ENCODE data around the gene KIDINS220. TPM values are rescaled to one million over a fixed set of nuclear protein-coding genes. Genes with fewer than 3 reads are reported as not detected.

KIDINS220 gene
- total and polyA plus RNA-seq, 2 of the 13 experiments (the other 11 are each of a cell fraction or from before 2014, with no cell fraction given): 25.2 to 32.3 TPM

DNA sequence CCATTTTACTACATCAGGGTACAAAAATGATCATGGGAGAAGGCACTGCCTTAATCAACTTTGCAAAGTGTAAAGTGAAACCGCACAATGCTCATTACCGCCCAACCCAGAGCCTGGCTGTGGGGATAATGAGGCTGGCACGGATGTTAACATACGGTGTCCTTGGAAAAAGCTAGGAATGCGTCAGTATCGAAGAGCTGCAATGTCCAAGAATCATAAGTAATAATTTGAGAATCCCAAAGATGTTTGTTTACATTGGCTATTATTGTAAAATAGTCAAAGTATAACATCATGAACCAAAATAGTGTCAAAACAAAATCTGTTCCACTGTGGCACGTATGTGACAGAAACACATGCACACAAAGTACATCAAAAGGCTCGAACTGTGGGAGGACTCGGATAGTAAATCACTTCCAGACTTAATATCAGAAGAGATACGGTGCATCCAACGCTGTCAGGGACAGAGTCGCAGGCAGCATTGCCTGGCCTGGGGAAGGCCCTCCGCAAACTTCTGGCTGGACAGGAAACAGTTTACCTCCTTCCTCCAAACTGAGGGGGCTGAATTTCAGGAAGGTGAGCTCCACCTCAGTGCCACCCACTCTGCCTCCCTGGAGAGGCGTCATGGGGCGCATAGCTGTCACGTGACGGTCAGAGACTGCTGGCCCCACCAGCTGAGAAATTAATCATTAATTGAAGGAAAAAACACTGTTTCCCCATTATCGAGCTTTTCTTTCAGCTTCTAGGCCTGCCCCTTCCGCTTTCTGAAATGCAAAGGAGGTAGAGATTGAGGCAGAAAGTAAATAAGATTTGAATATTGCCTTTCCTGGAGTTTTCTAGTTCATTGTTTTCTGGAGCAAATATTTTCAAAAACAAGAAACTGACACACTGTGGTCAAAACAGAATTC, 157.3 kb downstream of the KIDINS220 start (continued):
- TF ChIP-seq, protein P1, sequence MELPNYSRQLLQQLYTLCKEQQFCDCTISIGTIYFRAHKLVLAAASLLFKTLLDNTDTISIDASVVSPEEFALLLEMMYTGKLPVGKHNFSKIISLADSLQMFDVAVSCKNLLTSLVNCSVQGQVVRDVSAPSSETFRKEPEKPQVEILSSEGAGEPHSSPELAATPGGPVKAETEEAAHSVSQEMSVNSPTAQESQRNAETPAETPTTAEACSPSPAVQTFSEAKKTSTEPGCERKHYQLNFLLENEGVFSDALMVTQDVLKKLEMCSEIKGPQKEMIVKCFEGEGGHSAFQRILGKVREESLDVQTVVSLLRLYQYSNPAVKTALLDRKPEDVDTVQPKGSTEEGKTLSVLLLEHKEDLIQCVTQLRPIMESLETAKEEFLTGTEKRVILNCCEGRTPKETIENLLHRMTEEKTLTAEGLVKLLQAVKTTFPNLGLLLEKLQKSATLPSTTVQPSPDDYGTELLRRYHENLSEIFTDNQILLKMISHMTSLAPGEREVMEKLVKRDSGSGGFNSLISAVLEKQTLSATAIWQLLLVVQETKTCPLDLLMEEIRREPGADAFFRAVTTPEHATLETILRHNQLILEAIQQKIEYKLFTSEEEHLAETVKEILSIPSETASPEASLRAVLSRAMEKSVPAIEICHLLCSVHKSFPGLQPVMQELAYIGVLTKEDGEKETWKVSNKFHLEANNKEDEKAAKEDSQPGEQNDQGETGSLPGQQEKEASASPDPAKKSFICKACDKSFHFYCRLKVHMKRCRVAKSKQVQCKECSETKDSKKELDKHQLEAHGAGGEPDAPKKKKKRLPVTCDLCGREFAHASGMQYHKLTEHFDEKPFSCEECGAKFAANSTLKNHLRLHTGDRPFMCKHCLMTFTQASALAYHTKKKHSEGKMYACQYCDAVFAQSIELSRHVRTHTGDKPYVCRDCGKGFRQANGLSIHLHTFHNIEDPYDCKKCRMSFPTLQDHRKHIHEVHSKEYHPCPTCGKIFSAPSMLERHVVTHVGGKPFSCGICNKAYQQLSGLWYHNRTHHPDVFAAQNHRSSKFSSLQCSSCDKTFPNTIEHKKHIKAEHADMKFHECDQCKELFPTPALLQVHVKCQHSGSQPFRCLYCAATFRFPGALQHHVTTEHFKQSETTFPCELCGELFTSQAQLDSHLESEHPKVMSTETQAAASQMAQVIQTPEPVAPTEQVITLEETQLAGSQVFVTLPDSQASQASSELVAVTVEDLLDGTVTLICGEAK (IDR thresholded peaks at IDR 0.05): no peak
- TF ChIP-seq, protein P1 (CRISPR knock-in tag; IDR thresholded peaks at IDR 0.05): peak; percentile 29; the same call in 1 of the 2 replicates
- TF ChIP-seq HNRNPL (IDR thresholded peaks at IDR 0.05; ENCODE audit: low read depth, low read length) (no peak), MBNL3 (CRISPR knock-in tag; conservative IDR thresholded peaks at IDR 0.05) (no peak), ZMYM3 (CRISPR knock-in tag; IDR thresholded peaks at IDR 0.05) (no peak; the same call in 1 of the 2 replicates), MED8 (CRISPR knock-in tag; IDR thresholded peaks at IDR 0.05; ENCODE audit: insufficient replicate concordance) (peak; percentile 61), ZNF282 (IDR thresholded peaks at IDR 0.05; ENCODE audit: partially characterized antibody) (no peak), ZNF205 (CRISPR knock-in tag; IDR thresholded peaks at IDR 0.05) (0 out of 2 replicates have a peak, but pooled peaks have one; percentile 41), ZBTB3 (CRISPR knock-in tag; IDR thresholded peaks at IDR 0.05; ENCODE audit: borderline replicate concordance, low read depth) (no peak), ZNF24 (IDR thresholded peaks at IDR 0.05) (no peak), ZFAT (CRISPR knock-in tag; conservative IDR thresholded peaks at IDR 0.05) (no peak), ZNF264 (CRISPR knock-in tag; IDR thresholded peaks at IDR 0.05) (no peak), PITX1 (CRISPR knock-in tag; IDR thresholded peaks at IDR 0.05) (peak; percentile 81)
- TF ChIP-seq, protein P2, sequence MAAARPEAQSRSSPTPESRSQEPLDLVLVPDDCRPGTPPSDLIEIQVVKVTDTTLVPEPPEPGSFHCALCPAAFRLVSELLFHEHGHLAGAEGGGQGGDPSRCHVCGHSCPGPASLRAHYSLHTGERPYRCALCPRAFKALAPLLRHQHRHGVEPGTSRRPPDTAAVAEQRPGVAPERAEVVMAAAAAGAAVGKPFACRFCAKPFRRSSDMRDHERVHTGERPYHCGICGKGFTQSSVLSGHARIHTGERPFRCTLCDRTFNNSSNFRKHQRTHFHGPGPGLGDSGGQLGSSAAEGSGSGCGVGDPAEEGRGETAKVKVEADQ (CRISPR knock-in tag; IDR thresholded peaks at IDR 0.05; ENCODE audit: borderline replicate concordance): peak; percentile 95
- TF ChIP-seq, protein P3, sequence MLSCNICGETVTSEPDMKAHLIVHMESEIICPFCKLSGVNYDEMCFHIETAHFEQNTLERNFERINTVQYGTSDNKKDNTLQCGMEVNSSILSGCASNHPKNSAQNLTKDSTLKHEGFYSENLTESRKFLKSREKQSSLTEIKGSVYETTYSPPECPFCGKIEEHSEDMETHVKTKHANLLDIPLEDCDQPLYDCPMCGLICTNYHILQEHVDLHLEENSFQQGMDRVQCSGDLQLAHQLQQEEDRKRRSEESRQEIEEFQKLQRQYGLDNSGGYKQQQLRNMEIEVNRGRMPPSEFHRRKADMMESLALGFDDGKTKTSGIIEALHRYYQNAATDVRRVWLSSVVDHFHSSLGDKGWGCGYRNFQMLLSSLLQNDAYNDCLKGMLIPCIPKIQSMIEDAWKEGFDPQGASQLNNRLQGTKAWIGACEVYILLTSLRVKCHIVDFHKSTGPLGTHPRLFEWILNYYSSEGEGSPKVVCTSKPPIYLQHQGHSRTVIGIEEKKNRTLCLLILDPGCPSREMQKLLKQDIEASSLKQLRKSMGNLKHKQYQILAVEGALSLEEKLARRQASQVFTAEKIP (CRISPR knock-in tag; IDR thresholded peaks at IDR 0.05; ENCODE audit: borderline replicate concordance): no peak
- TF ChIP-seq, protein P4, sequence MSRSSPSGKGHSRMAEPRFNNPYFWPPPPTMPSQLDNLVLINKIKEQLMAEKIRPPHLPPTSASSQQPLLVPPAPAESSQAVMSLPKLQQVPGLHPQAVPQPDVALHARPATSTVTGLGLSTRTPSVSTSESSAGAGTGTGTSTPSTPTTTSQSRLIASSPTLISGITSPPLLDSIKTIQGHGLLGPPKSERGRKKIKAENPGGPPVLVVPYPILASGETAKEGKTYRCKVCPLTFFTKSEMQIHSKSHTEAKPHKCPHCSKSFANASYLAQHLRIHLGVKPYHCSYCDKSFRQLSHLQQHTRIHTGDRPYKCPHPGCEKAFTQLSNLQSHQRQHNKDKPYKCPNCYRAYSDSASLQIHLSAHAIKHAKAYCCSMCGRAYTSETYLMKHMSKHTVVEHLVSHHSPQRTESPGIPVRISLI (CRISPR knock-in tag; IDR thresholded peaks at IDR 0.05; ENCODE audit: borderline replicate concordance): peak; percentile 87

Measured in HepG2 (cell line).